IMR-90 (cell line): ENCODE measurements around the gene ABR. TPM values are rescaled to one million over a fixed set of nuclear protein-coding genes. Genes with fewer than 3 reads are reported as not detected.
A peak's percentile ranks its signal among the peaks of the same experiment; 100 is the strongest.
"Not testable (repeated sequence)": the region's sequence is repeated elsewhere in the genome, so short reads cannot be mapped to it uniquely, and the experiment has no call there.

Experiments
- ATAC-seq: fragments of 200-7000 bp; cut with Tn5 transposase; 2 replicates; pipeline ENCODE4 v1.9.1; 2020; ENCODE audit warnings: low read depth, mild to moderate bottlenecking, moderate library complexity
- BruUV-seq: library from RNA; stranded (reverse); fragments of 400-500 nt; replicated peaks from 2 replicates; lab custom pipeline; 2021; lab: Mats Ljungman, UMichigan
- CTCF ChIA-PET: fragments of 300-600 bp; formaldehyde crosslinking; extraction: SDS; loops from one replicate; lab custom pipeline; 2021; ENCODE audit warnings: antibody characterized with exemption; lab: Yijun Ruan, JAX
- POLR2A ChIA-PET: fragments of 300-600 bp; sonication (Branson Sonifier 250); formaldehyde crosslinking; loops from one replicate; lab custom pipeline; 2022; ENCODE audit warnings: antibody characterized with exemption; ENCODE audit not compliant: unreplicated experiment; lab: Charles Lee
- DNase-seq: peaks from one replicate; pipeline ENCODE4 v3.0.0; 2013
- H2AFZ ChIP-seq: replicated peaks from 2 replicates; pipeline ENCODE3; 2013; ENCODE audit warnings: low read length, mild to moderate bottlenecking; ENCODE audit not compliant: poor library complexity
- H2AK5ac ChIP-seq: 2 replicates; pipeline ENCODE4 v1.6.1; 2013; ENCODE audit warnings: low read depth, low read length, inconsistent platforms
- H2AK9ac ChIP-seq: replicated peaks from 2 replicates; pipeline ENCODE3; 2013; ENCODE audit warnings: mild to moderate bottlenecking, low read depth, low read length, moderate library complexity; ENCODE audit not compliant: poor library complexity
- H2BK120ac ChIP-seq: 2 replicates; pipeline ENCODE4 v1.6.1; 2013; ENCODE audit warnings: low read depth, low read length, inconsistent platforms
- H2BK15ac ChIP-seq: 3 replicates; pipeline ENCODE4 v1.6.1; 2013; ENCODE audit warnings: low read depth, low read length, inconsistent platforms
- H2BK20ac ChIP-seq: 2 replicates; pipeline ENCODE4 v1.6.1; 2013; ENCODE audit warnings: low read depth, mild to moderate bottlenecking, inconsistent platforms, low read length, moderate library complexity
- H2BK5ac ChIP-seq: 2 replicates; pipeline ENCODE4 v1.6.1; 2013; ENCODE audit warnings: mild to moderate bottlenecking, low read depth, low read length, inconsistent platforms; ENCODE audit not compliant: poor library complexity, severe bottlenecking
- H3K14ac ChIP-seq: replicated peaks from 2 replicates; pipeline ENCODE4 v1.6.1; 2013; ENCODE audit warnings: low read depth, low read length, inconsistent platforms
- H3K18ac ChIP-seq: 2 replicates; pipeline ENCODE4 v1.6.1; 2013; ENCODE audit warnings: low read depth, low read length, control low read depth
- H3K23ac ChIP-seq: 2 replicates; pipeline ENCODE4 v1.6.1; 2013; ENCODE audit warnings: low read depth, low read length, inconsistent platforms
- H3K27ac ChIP-seq: 2 replicates; pipeline ENCODE4 v1.5.1; 2013; ENCODE audit warnings: mild to moderate bottlenecking, control low read depth, low read length; ENCODE audit not compliant: insufficient read depth
- H3K27me3 ChIP-seq: 2 replicates; pipeline ENCODE4 v1.6.1; 2013; ENCODE audit warnings: low read length; ENCODE audit not compliant: control insufficient read depth, insufficient read depth
- H3K36me3 ChIP-seq: 2 replicates; pipeline ENCODE4 v1.6.1; 2013; ENCODE audit warnings: low read length, mixed read lengths; ENCODE audit not compliant: control insufficient read depth, insufficient read depth
- H3K4ac ChIP-seq: 2 replicates; pipeline ENCODE4 v1.6.1; 2013; ENCODE audit warnings: low read depth, low read length, inconsistent platforms
- H3K4me1 ChIP-seq: 2 replicates; pipeline ENCODE4 v1.6.1; 2013; ENCODE audit warnings: low read length, mixed read lengths; ENCODE audit not compliant: control insufficient read depth, insufficient read depth
- H3K4me2 ChIP-seq: 2 replicates; pipeline ENCODE4 v1.6.1; 2013; ENCODE audit warnings: low read depth, mild to moderate bottlenecking, control low read depth, low read length, moderate library complexity
- H3K4me3 ChIP-seq: 2 replicates; pipeline ENCODE4 v1.5.1; 2013; ENCODE audit warnings: low read depth, mild to moderate bottlenecking, control low read depth, low read length, moderate library complexity; ENCODE audit not compliant: insufficient read depth
- H3K56ac ChIP-seq: 2 replicates; pipeline ENCODE4 v1.6.1; 2013; ENCODE audit warnings: low read length, inconsistent platforms; ENCODE audit not compliant: insufficient read depth; ENCODE audit errors: extremely low read depth
- H3K79me1 ChIP-seq, 2 experiments: 2 replicates each; pipeline ENCODE4 v1.6.1; 2013; ENCODE audit warnings: low read length in 2 of 2, inconsistent platforms in 1 of 2, low read depth in 1 of 2
- H3K9ac ChIP-seq: 2 replicates; pipeline ENCODE4 v1.6.1; 2013; ENCODE audit warnings: low read depth, low read length, control low read depth
- H3K9me1 ChIP-seq: 2 replicates; pipeline ENCODE4 v1.6.1; 2013; ENCODE audit warnings: low read length, inconsistent platforms; ENCODE audit not compliant: insufficient read depth
- H3K9me3 ChIP-seq: 2 replicates; pipeline ENCODE4 v1.6.1; 2013; ENCODE audit warnings: low read length; ENCODE audit not compliant: control insufficient read depth, insufficient read depth
- H4K20me1 ChIP-seq: 2 replicates; pipeline ENCODE4 v1.6.1; 2013; ENCODE audit warnings: low read length, inconsistent platforms; ENCODE audit not compliant: insufficient read depth
- H4K5ac ChIP-seq: 2 replicates; pipeline ENCODE4 v1.6.1; 2013; ENCODE audit warnings: mild to moderate bottlenecking, low read depth, low read length, control low read depth
- H4K8ac ChIP-seq, 2 experiments: 2 replicates each; pipeline ENCODE4 v1.6.1; 2013; ENCODE audit warnings: low read depth in 2 of 2, low read length in 2 of 2, control low read depth in 1 of 2, inconsistent platforms in 1 of 2
- H4K91ac ChIP-seq: 2 replicates; pipeline ENCODE4 v1.6.1; 2013; ENCODE audit warnings: low read depth, low read length, inconsistent platforms; ENCODE audit not compliant: insufficient read depth
- MAFK ChIP-seq: IDR thresholded peaks from 2 replicates; pipeline ENCODE4 v1.6.1; 2012; ENCODE audit warnings: low read depth, low read length, improper control_type of control experiment
- RCOR1 ChIP-seq: IDR thresholded peaks from 2 replicates; pipeline ENCODE4 v1.6.1; 2012; ENCODE audit warnings: mild to moderate bottlenecking, low read length, improper control_type of control experiment; ENCODE audit not compliant: insufficient replicate concordance
- WGBS, 2 experiments: methylation state at CpG; one replicate each; pipeline versions ENCODE4 v1.1.5 to v1.1.7; 2013; ENCODE audit warnings: missing lambda C conversion rate in 2 of 2; ENCODE audit not compliant: insufficient read length in 1 of 2; ENCODE audit errors: extremely low coverage in 2 of 2; 5-methylcytosine and 5-hydroxymethylcytosine counted together
- dilution Hi-C: fragments of 300-500 bp; cut with HindIII; formaldehyde crosslinking; loops from one replicate; pipeline ENCODE4 v1.14.3; 2018; ENCODE audit warnings: low sequenced_read_pairs; ENCODE audit not compliant: unreplicated experiment
- in situ Hi-C: fragments of 300-500 bp; cut with MboI; formaldehyde crosslinking; loops from 3 replicates; pipeline ENCODE4 v1.14.3; 2019; ENCODE audit warnings: low sequenced_read_pairs, inconsistent platforms, mixed read lengths
- intact Hi-C: fragments of 100-400 bp; cut with micrococcal nuclease; formaldehyde crosslinking; loops from 2 replicates; pipeline ENCODE4 v1.10.0; 2022
- polyA plus RNA-seq, 3 experiments: library from polyadenylated mRNA; depleted of rRNA; stranded (reverse); fragments of >200 nt; gene quantifications; 2 replicates each; pipeline ENCODE4 v1.2.3, GENCODE V29; 2012; ENCODE audit warnings: low replicate concordance in 1 of 3
- total RNA-seq: library from RNA; depleted of rRNA; stranded (reverse); fragments of >200 nt; gene quantifications from 2 replicates; pipeline ENCODE4 v1.2.3, GENCODE V29; 2012
- TF ChIP-seq, protein P1 (sequence below): fragments of 150-350 bp; IDR thresholded peaks from 2 replicates; pipeline ENCODE4 v1.6.1; 2016; ENCODE audit warnings: low read depth, mild to moderate bottlenecking, low read length, moderate library complexity, borderline replicate concordance
- TF ChIP-seq, protein P2 (sequence below): fragments of 150-350 bp; IDR thresholded peaks from 2 replicates; pipeline ENCODE4 v1.6.1; 2017; ENCODE audit warnings: mild to moderate bottlenecking, antibody characterized with exemption, low read length, low read depth

Gene ABR
- total and polyA plus RNA-seq, 2 of the 4 experiments (the other 2 are of a cell fraction): 28.3 to 79.7 TPM

GRCh38 chr17:975371-975915 is 204.3 kb downstream of the ABR start:
- ATAC-seq (no peak), DNase-seq (no peak)
- Histone ChIP-seq H2AK5ac (no peak overlapping the region), H3K4me2 (peak overlapping the region; percentile 57; the same call in 1 of the 2 replicates), H3K27ac (no peak overlapping the region), H3K9me1 (peaks cover 13% of the 10 kb centered on the region), H2BK20ac (no peak overlapping the region), H3K4me1 (peaks cover 13% of the 10 kb centered on the region), H2BK120ac (no peak overlapping the region), H3K9me3 (no peaks in the 10 kb centered on the region; the same call in 1 of the 2 replicates), H4K91ac (no peak overlapping the region), H2AK9ac (peak overlapping the region; percentile 62), H2BK15ac (no peak overlapping the region), H3K79me1 (peaks cover 21 to 58% of the 10 kb centered on the region in 2 experiments; a peak in 3 of 4 replicates), H4K20me1 (peaks cover 74% of the 10 kb centered on the region), H4K5ac (no peak overlapping the region), H3K36me3 (peaks cover 12% of the 10 kb centered on the region), H3K4me3 (no peak overlapping the region), H2BK5ac (no peak overlapping the region), H3K4ac (no peak overlapping the region), H3K9ac (no peak overlapping the region), H4K8ac (no peak overlapping the region), H3K23ac (peak overlapping the region; percentile 41; the same call in 1 of the 2 replicates), H3K27me3 (no peaks in the 10 kb centered on the region), H3K18ac (no peak overlapping the region), H3K14ac (no peak overlapping the region), H2AFZ (no peak overlapping the region), H3K56ac (no peak overlapping the region)
- dilution Hi-C loops (loop anchor here (25.0 kb wide), 1 partner anchor 188 kb away; the partner anchor contains the start of genes GLOD4 and MRM3), intact Hi-C loops (no loop called here), in situ Hi-C loops (no loop called here)
- CTCF ChIA-PET: no interaction called here
- TF ChIP-seq, protein P1, sequence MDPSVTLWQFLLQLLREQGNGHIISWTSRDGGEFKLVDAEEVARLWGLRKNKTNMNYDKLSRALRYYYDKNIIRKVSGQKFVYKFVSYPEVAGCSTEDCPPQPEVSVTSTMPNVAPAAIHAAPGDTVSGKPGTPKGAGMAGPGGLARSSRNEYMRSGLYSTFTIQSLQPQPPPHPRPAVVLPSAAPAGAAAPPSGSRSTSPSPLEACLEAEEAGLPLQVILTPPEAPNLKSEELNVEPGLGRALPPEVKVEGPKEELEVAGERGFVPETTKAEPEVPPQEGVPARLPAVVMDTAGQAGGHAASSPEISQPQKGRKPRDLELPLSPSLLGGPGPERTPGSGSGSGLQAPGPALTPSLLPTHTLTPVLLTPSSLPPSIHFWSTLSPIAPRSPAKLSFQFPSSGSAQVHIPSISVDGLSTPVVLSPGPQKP: no peak
- TF ChIP-seq RCOR1: no peak
- TF ChIP-seq MAFK: no peak
- TF ChIP-seq, protein P2, sequence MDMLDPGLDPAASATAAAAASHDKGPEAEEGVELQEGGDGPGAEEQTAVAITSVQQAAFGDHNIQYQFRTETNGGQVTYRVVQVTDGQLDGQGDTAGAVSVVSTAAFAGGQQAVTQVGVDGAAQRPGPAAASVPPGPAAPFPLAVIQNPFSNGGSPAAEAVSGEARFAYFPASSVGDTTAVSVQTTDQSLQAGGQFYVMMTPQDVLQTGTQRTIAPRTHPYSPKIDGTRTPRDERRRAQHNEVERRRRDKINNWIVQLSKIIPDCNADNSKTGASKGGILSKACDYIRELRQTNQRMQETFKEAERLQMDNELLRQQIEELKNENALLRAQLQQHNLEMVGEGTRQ: no peak
- WGBS, 2 experiments: 35% methylated on average over 4 of the region's 5 CpGs; no CpG with 5 or more reads in 1 of the 2 experiments
- POLR2A ChIA-PET: no interaction called here
- no TSS peak for BruUV-seq

DNA sequence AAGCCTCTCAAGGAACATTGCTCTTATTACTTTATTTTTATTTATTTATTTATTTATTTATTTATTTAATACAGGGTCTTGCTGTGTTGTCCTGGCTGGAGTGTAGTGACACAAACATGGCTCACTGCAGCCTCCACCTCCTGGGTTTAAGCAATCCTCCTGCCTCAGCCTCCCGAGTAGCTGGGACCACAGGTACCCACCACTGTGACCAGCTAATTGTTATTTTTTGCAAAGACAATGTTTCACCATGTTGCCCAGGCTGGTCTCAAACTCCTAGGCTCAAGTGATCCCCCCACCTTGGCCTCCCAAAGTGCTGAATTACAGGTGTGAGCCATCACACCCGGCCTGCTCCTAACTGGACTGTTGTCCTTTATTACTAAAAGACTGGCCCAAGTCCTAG is 205.0 kb downstream of the ABR start:
- in situ Hi-C loops, H2BK15ac ChIP-seq, H4K8ac ChIP-seq, H3K23ac ChIP-seq, H3K56ac ChIP-seq, H2BK120ac ChIP-seq, H2AFZ ChIP-seq, H3K18ac ChIP-seq, H3K4me3 ChIP-seq, H3K27ac ChIP-seq, H2AK5ac ChIP-seq, ATAC-seq, intact Hi-C loops, H3K14ac ChIP-seq, POLR2A ChIA-PET, H4K91ac ChIP-seq, H3K4ac ChIP-seq, CTCF ChIA-PET, H4K5ac ChIP-seq, H3K9ac ChIP-seq, DNase-seq, H3K27me3 ChIP-seq, H3K9me3 ChIP-seq, H2BK5ac ChIP-seq, H2BK20ac ChIP-seq, H2AK9ac ChIP-seq, BruUV-seq: not testable (repeated sequence)
- peaks cover 81% of the 10 kb centered on the region for H4K20me1 ChIP-seq
- H3K79me1 ChIP-seq: peaks cover 22 to 64% of the 10 kb centered on the region in 2 experiments
- H3K4me2 ChIP-seq: peak overlapping the region; percentile 57; the same call in 1 of the 2 replicates
- dilution Hi-C loops: loop anchor here (25.0 kb wide), 1 partner anchor 187 kb away; the partner anchor contains the start of genes GLOD4 and MRM3
- peaks cover 14% of the 10 kb centered on the region for H3K4me1 ChIP-seq
- peaks cover 12% of the 10 kb centered on the region for H3K36me3 ChIP-seq
- H3K9me1 ChIP-seq: peaks cover 13% of the 10 kb centered on the region
- WGBS, 2 experiments: 93% methylated on average over 2 of the region's 2 CpGs; no CpG with 5 or more reads in 1 of the 2 experiments
